OCI-LY1 (cell line): ENCODE data around the gene KRTAP5-4.
A peak's percentile ranks its signal among the peaks of the same experiment; 100 is the strongest.

ENCODE experiments used
- H2AFZ ChIP-seq: fragments of 200-600 bp; sonication (generic), shearing (Covaris generic); 2 replicates; pipeline ENCODE4 v1.6.0; 2014; ENCODE audit warnings: antibody characterized with exemption, mild to moderate bottlenecking, low read length
- H3F3A ChIP-seq: fragments of 200-600 bp; sonication (generic), shearing (Covaris generic); 2 replicates; pipeline ENCODE4 v1.6.0; 2014; ENCODE audit warnings: mild to moderate bottlenecking, antibody characterized with exemption, low read length, moderate library complexity; ENCODE audit not compliant: insufficient read depth
- H3K27ac ChIP-seq: fragments of 200-600 bp; sonication (generic); 2 replicates; pipeline ENCODE4 v1.5.1; 2014; ENCODE audit warnings: low read length, mixed run types, mild to moderate bottlenecking, low read depth; ENCODE audit not compliant: poor library complexity, severe bottlenecking
- H3K27me3 ChIP-seq: fragments of 200-600 bp; sonication (generic); 2 replicates; pipeline ENCODE4 v1.6.0; 2014; ENCODE audit warnings: antibody characterized with exemption, mild to moderate bottlenecking, low read length, moderate library complexity; ENCODE audit not compliant: insufficient read depth
- H3K36me3 ChIP-seq: fragments of 200-600 bp; sonication (generic); 2 replicates; pipeline ENCODE4 v1.6.1; 2014; ENCODE audit warnings: mild to moderate bottlenecking, antibody characterized with exemption, low read length, moderate library complexity, mixed read lengths; ENCODE audit not compliant: insufficient read depth
- H3K4me1 ChIP-seq: fragments of 200-600 bp; sonication (generic); 2 replicates; pipeline ENCODE4 v1.5.1; 2014; ENCODE audit warnings: mild to moderate bottlenecking, low read length, moderate library complexity; ENCODE audit not compliant: insufficient read depth, severe bottlenecking
- H3K4me2 ChIP-seq: fragments of 200-600 bp; sonication (generic), shearing (Covaris generic); 2 replicates; pipeline ENCODE4 v1.6.1; 2014; ENCODE audit warnings: low read length
- H3K4me3 ChIP-seq: fragments of 200-600 bp; sonication (generic); 2 replicates; pipeline ENCODE4 v1.5.1; 2014; ENCODE audit warnings: low read length, low read depth, mild to moderate bottlenecking, mixed read lengths; ENCODE audit not compliant: poor library complexity, severe bottlenecking
- H3K79me2 ChIP-seq: fragments of 200-600 bp; shearing (Covaris generic); 2 replicates; pipeline ENCODE4 v1.6.1; 2016; ENCODE audit warnings: mixed run types, low read length, mixed read lengths; ENCODE audit not compliant: insufficient read depth
- H3K9ac ChIP-seq: fragments of 200-600 bp; sonication (generic), shearing (Covaris generic); 2 replicates; pipeline ENCODE4 v1.6.1; 2014; ENCODE audit warnings: mild to moderate bottlenecking, low read length, mixed read lengths
- H3K9me2 ChIP-seq: fragments of 200-600 bp; sonication (generic), shearing (Covaris generic); 2 replicates; pipeline ENCODE4 v1.6.1; 2014; ENCODE audit warnings: low read depth, mild to moderate bottlenecking, low read length, mixed read lengths
- H3K9me3 ChIP-seq: fragments of 200-600 bp; shearing (Covaris generic); 2 replicates; pipeline ENCODE4 v1.6.1; 2014; ENCODE audit warnings: low read length, mixed read lengths
- H4K20me1 ChIP-seq: fragments of 200-600 bp; sonication (generic), shearing (Covaris generic); 2 replicates; pipeline ENCODE4 v1.6.0; 2016; ENCODE audit warnings: mild to moderate bottlenecking, low read length; ENCODE audit not compliant: insufficient read depth
- CTCF ChIP-seq: fragments of 200-600 bp; sonication (generic), shearing (Covaris generic); IDR thresholded peaks from 2 replicates; pipeline ENCODE4 v1.5.1; 2017; ENCODE audit warnings: mild to moderate bottlenecking, antibody characterized with exemption, low read length, moderate library complexity, mixed read lengths
- EZH2 ChIP-seq: fragments of 200-600 bp; sonication (generic), shearing (Covaris generic); IDR thresholded peaks from 2 replicates; pipeline ENCODE4 v1.8.0; 2017; ENCODE audit warnings: borderline replicate concordance, mixed run types, mild to moderate bottlenecking, antibody characterized with exemption, low read length, moderate library complexity, mixed read lengths

Gene KRTAP5-4

GRCh38 chr11:1653541-1654387, 31.8 kb upstream of the KRTAP5-4 start:
- TF ChIP-seq EZH2 (no peak), CTCF (no peak)
- Histone ChIP-seq H3K4me2 (no peak overlapping the region), H3F3A (no peaks in the 10 kb centered on the region), H3K79me2 (no peaks in the 10 kb centered on the region), H3K36me3 (no peaks in the 10 kb centered on the region), H3K4me1 (no peaks in the 10 kb centered on the region), H4K20me1 (no peaks in the 10 kb centered on the region), H3K9me3 (no peaks in the 10 kb centered on the region), H3K9ac (no peak overlapping the region), H3K4me3 (no peak overlapping the region), H3K9me2 (no peaks in the 10 kb centered on the region), H2AFZ (no peak overlapping the region), H3K27me3 (peaks cover 6% of the 10 kb centered on the region; the same call in 1 of the 2 replicates), H3K27ac (no peak overlapping the region)

GRCh38 chr11:1652771-1653540, 31.0 kb upstream of the KRTAP5-4 start:
- Histone ChIP-seq H4K20me1 (no peaks in the 10 kb centered on the region), H3K4me3 (no peak overlapping the region), H3F3A (no peaks in the 10 kb centered on the region), H3K27me3 (peaks cover 6% of the 10 kb centered on the region; the same call in 1 of the 2 replicates), H3K4me2 (no peak overlapping the region), H3K36me3 (no peaks in the 10 kb centered on the region), H2AFZ (no peak overlapping the region), H3K9me2 (no peaks in the 10 kb centered on the region), H3K4me1 (no peaks in the 10 kb centered on the region), H3K9ac (no peak overlapping the region), H3K79me2 (no peaks in the 10 kb centered on the region), H3K9me3 (no peaks in the 10 kb centered on the region), H3K27ac (no peak overlapping the region)
- TF ChIP-seq CTCF (peak; percentile 97), EZH2 (no peak)

- Histone ChIP-seq H3K36me3 (no peaks in the 10 kb centered on the region), H3K27me3 (peaks cover 6% of the 10 kb centered on the region; the same call in 1 of the 2 replicates), H3K27ac (no peak overlapping the region), H3K9me2 (no peaks in the 10 kb centered on the region), H3K4me3 (no peak overlapping the region), H3K4me2 (no peak overlapping the region), H3F3A (no peaks in the 10 kb centered on the region), H4K20me1 (no peaks in the 10 kb centered on the region), H2AFZ (no peak overlapping the region), H3K4me1 (no peaks in the 10 kb centered on the region), H3K9me3 (no peaks in the 10 kb centered on the region), H3K9ac (no peak overlapping the region), H3K79me2 (no peaks in the 10 kb centered on the region)
- TF ChIP-seq EZH2 (no peak), CTCF (no peak)
Observed at GRCh38 chr11:1652442-1652770, 30.5 kb upstream of the KRTAP5-4 start.
